Activated CD4-positive, alpha-beta T cell treated with anti-CD3 and anti-CD28 coated beads for 24 hours (primary cell): ENCODE measurements around the gene SLC35E2B.
"Not testable (repeated sequence)": the region's sequence is repeated elsewhere in the genome, so short reads cannot be mapped to it uniquely, and the experiment has no call there.

ENCODE experiments used
- DNase-seq, 2 donors: peaks; one replicate each; pipeline ENCODE4 v3.0.0-alpha.2; 2020; ENCODE audit warnings: low read depth in 2 of 2

Gene SLC35E2B

GRCh38 chr1:1675218-1675617, 17.4 kb downstream of the SLC35E2B start:
- not testable (repeated sequence) for DNase-seq

GRCh38 chr1:1674806-1675205, 17.8 kb downstream of the SLC35E2B start:
- not testable (repeated sequence) for DNase-seq

- no peak for DNase-seq
Observed at GRCh38 chr1:1672181-1672965, 20.2 kb downstream of the SLC35E2B start.

GRCh38 chr1:1671365-1672119, 21.1 kb downstream of the SLC35E2B start:
- no peak for DNase-seq

GRCh38 chr1:1670866-1671265, 21.7 kb downstream of the SLC35E2B start:
- no peak for DNase-seq

GRCh38 chr1:1669468-1670440, 22.8 kb downstream of the SLC35E2B start:
- DNase-seq: no peak

GRCh38 chr1:1666526-1666925, 26.1 kb downstream of the SLC35E2B start:
- DNase-seq: no peak

GRCh38 chr1:1665815-1666251, 26.8 kb downstream of the SLC35E2B start:
- peak in 1 of 2 donors; percentile 22 for DNase-seq

GRCh38 chr1:1664941-1665814, 27.4 kb downstream of the SLC35E2B start:
- no peak for DNase-seq

GRCh38 chr1:1664318-1664717, 28.3 kb downstream of the SLC35E2B start:
- not testable (repeated sequence) for DNase-seq

GRCh38 chr1:1662830-1663560, 29.6 kb downstream of the SLC35E2B start:
- DNase-seq: not testable (repeated sequence)

- DNase-seq: not testable (repeated sequence)
Observed at GRCh38 chr1:1662392-1662791, 30.2 kb downstream of the SLC35E2B start.

GRCh38 chr1:1658583-1659549, 33.7 kb downstream of the SLC35E2B start, which contains the start of gene CDK11B:
Gene CDK11B, minus strand, starts transcription at chr1:1659004. Its CDS starts 1,519 bp downstream, at chr1:1657485.
- peak; percentile 89 to 98 for DNase-seq

- DNase-seq: not testable (repeated sequence)
Observed at GRCh38 chr1:1648265-1648664, 44.3 kb downstream of the SLC35E2B start.

- not testable (repeated sequence) for DNase-seq
Observed at GRCh38 chr1:1647567-1648241, 44.9 kb downstream of the SLC35E2B start.

GRCh38 chr1:1646326-1646725, 46.3 kb downstream of the SLC35E2B start:
- not testable (repeated sequence) for DNase-seq

- not testable (repeated sequence) for DNase-seq
Observed at GRCh38 chr1:1640711-1641461, 51.7 kb downstream of the SLC35E2B start.
